CD14-positive monocyte (primary cell): ENCODE data around the gene DCLK1. TPM values are rescaled to one million over a fixed set of nuclear protein-coding genes. Genes with fewer than 3 reads are reported as not detected.

ENCODE experiments used
- DNase-seq, 3 donors: peaks; one replicate each; pipeline ENCODE4 v3.0.0-alpha.2; 2011 to 2022
- H2AFZ ChIP-seq: 2 replicates; pipeline ENCODE4 v1.6.0; 2012; ENCODE audit warnings: mild to moderate bottlenecking, low read depth, low read length, inconsistent platforms; ENCODE audit not compliant: insufficient read depth, poor library complexity, severe bottlenecking
- H3K27ac ChIP-seq, 2 donors: 1 replicate in 1 of 2; 2 replicates in 1 of 2; pipeline ENCODE4 v1.5.1; 2012 to 2013; ENCODE audit warnings: low read length in 2 of 2, control low read depth in 1 of 2, inconsistent platforms in 1 of 2, low read depth in 1 of 2, mild to moderate bottlenecking in 1 of 2
- H3K27me3 ChIP-seq, 2 donors: one replicate each; pipeline versions ENCODE4 v1.6.0 to v1.6.1; 2011 to 2013; ENCODE audit warnings: low read length in 2 of 2; ENCODE audit not compliant: control insufficient read depth in 2 of 2, insufficient read depth in 2 of 2
- H3K36me3 ChIP-seq, 2 donors: replicated peaks in 1 of 2; 1 replicate in 1 of 2; 2 replicates in 1 of 2; pipeline versions ENCODE4 v1.5.1 to v1.6.1; 2012 to 2013; ENCODE audit warnings: low read length in 2 of 2, control low read depth in 1 of 2, inconsistent platforms in 1 of 2, mild to moderate bottlenecking in 1 of 2; ENCODE audit not compliant: insufficient read depth in 2 of 2, control insufficient read depth in 1 of 2
- H3K4me1 ChIP-seq, 2 donors: 1 replicate in 1 of 2; 2 replicates in 1 of 2; pipeline versions ENCODE4 v1.5.1 to v1.6.1; 2012 to 2013; ENCODE audit warnings: low read length in 2 of 2, control low read depth in 1 of 2, inconsistent platforms in 1 of 2, mild to moderate bottlenecking in 1 of 2, moderate library complexity in 1 of 2; ENCODE audit not compliant: insufficient read depth in 2 of 2, control insufficient read depth in 1 of 2
- H3K4me2 ChIP-seq: replicated peaks from 2 replicates; pipeline ENCODE3; 2012; ENCODE audit warnings: low read length, moderate library complexity, mild to moderate bottlenecking; ENCODE audit not compliant: poor library complexity, severe bottlenecking; ENCODE audit errors: extremely low read depth
- H3K4me3 ChIP-seq, 3 experiments: fragments of 200-600 bp in 1 of 3; sonication (generic) in 1 of 3; replicated peaks in 1 of 3; 1 replicate in 2 of 3; 2 replicates in 1 of 3; pipeline ENCODE4 v1.5.1; 2011 to 2013; ENCODE audit warnings: low read length in 3 of 3, mild to moderate bottlenecking in 3 of 3, control low read depth in 2 of 3, low read depth in 2 of 3, inconsistent platforms in 1 of 3, moderate library complexity in 1 of 3
- H3K79me2 ChIP-seq: 2 replicates; pipeline ENCODE4 v1.6.0; 2012; ENCODE audit warnings: mild to moderate bottlenecking, control low read depth, inconsistent platforms, low read length, moderate library complexity; ENCODE audit not compliant: insufficient read depth
- H3K9ac ChIP-seq: 2 replicates; pipeline ENCODE4 v1.6.0; 2017; ENCODE audit warnings: low read length, mild to moderate bottlenecking; ENCODE audit not compliant: insufficient read depth, poor library complexity, severe bottlenecking
- H3K9me3 ChIP-seq, 2 donors: replicated peaks in 1 of 2; 1 replicate in 1 of 2; 2 replicates in 1 of 2; pipeline versions ENCODE4 v1.5.1 to v1.6.1; 2012 to 2013; ENCODE audit warnings: low read length in 2 of 2, control low read depth in 1 of 2; ENCODE audit not compliant: control insufficient read depth in 1 of 2, insufficient read depth in 1 of 2
- H4K20me1 ChIP-seq: 2 replicates; pipeline ENCODE4 v1.6.0; 2012; ENCODE audit warnings: mild to moderate bottlenecking, low read length, control low read depth, moderate library complexity; ENCODE audit not compliant: insufficient read depth
- H3K27ac Mint-ChIP-seq, 7 donors: one replicate each; pipeline ENCODE4 v1.8.0; 2020; ENCODE audit warnings: mild to moderate bottlenecking in 7 of 7, mixed read lengths in 7 of 7, moderate library complexity in 6 of 7, inconsistent platforms in 2 of 7
- H3K27me3 Mint-ChIP-seq, 3 donors: one replicate each; pipeline ENCODE4 v1.8.0; 2021 to 2022; ENCODE audit warnings: low read depth in 3 of 3, mild to moderate bottlenecking in 3 of 3, mixed read lengths in 3 of 3, moderate library complexity in 3 of 3, inconsistent platforms in 1 of 3
- H3K36me3 Mint-ChIP-seq, 2 donors: one replicate each; pipeline ENCODE4 v1.8.0; 2020; ENCODE audit warnings: mixed read lengths in 2 of 2, inconsistent platforms in 1 of 2, mild to moderate bottlenecking in 1 of 2
- H3K4me1 Mint-ChIP-seq: one replicate; pipeline ENCODE4 v1.8.0; 2020; ENCODE audit warnings: mild to moderate bottlenecking, mixed read lengths
- H3K4me3 Mint-ChIP-seq, 2 donors: one replicate each; pipeline ENCODE4 v1.8.0; 2020; ENCODE audit warnings: mild to moderate bottlenecking in 2 of 2, mixed read lengths in 2 of 2, moderate library complexity in 1 of 2
- H3K9me3 Mint-ChIP-seq, 7 donors: one replicate each; pipeline ENCODE4 v1.8.0; 2020 to 2022; ENCODE audit warnings: mixed read lengths in 7 of 7, mild to moderate bottlenecking in 6 of 7, moderate library complexity in 6 of 7, inconsistent platforms in 2 of 7
- WGBS: methylation state at CpG from one replicate; pipeline ENCODE4 v1.1.5; 2013; ENCODE audit warnings: missing lambda C conversion rate; ENCODE audit not compliant: insufficient coverage; 5-methylcytosine and 5-hydroxymethylcytosine counted together
- intact Hi-C, 2 donors: fragments of 100-400 bp; cut with micrococcal nuclease; formaldehyde crosslinking; loops; one replicate each; pipeline versions ENCODE4 v1.15.0 to v1.15.1; 2023
- polyA plus RNA-seq, 3 donors: library from polyadenylated mRNA; depleted of rRNA in 1 of 3; unstranded in 2 of 3; stranded (reverse) in 1 of 3; fragments of 300-500 nt in 2 of 3; fragments of >200 nt in 1 of 3; fragmentation: Illumina TruSeq in 2 of 3; gene quantifications; 1 replicate in 2 of 3; 2 replicates in 1 of 3; pipeline ENCODE4 v1.2.3, GENCODE V29; 2012 to 2021
- TF ChIP-seq, protein P1 (sequence below): fragments of 200-600 bp; IDR thresholded peaks from one replicate; pipeline ENCODE4 v1.8.0; 2022; ENCODE audit warnings: antibody characterized with exemption, mild to moderate bottlenecking

The DCLK1 gene
- polyA plus RNA-seq, 3 donors, result not detected

DNA sequence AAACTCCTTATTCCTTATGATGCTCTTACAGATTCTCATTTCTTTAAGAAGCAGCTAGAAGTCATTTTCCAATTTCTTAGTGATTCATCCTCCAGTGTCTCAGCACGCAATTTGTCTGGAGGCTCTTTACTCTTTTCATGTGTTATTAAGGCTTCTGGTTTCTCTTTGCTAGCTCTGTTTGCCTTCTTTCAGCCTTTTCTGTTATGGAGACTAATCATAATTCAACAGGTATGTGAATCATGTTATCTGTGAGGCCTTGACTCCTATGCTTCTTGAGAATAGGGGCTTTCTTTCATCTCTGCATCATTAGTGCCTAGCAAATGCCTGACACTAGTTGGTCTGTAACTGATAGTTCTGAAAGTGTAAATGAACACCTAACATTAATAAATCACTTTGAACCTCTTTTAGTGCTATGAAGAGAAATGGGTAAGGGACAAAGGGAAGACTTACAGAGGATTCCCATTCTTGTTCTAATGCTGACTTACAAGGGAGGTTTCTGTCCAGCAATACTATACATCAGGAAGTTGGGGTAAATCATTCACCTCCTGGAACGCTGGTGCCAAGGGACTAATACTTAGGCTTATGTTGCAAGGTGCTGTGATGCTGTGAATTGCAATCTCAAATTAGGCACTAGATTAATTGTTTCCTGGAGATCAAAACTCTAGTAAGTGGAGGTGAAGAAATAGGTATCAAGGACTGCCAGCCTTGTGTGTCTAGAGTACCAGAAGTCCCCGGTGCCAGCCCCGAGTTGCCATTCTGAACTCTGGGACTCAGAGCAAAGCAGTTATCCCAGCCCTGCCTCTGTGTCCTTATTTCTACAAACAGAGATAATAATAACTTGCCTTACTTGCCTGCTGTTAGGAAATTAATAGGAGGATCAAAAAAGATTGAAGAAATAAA is 265.6 kb downstream of the DCLK1 start:
- H3K27me3 Mint-ChIP-seq, result peaks cover 0 to 2% (median 0%) of the 10 kb centered on the region in 3 donors

DNA sequence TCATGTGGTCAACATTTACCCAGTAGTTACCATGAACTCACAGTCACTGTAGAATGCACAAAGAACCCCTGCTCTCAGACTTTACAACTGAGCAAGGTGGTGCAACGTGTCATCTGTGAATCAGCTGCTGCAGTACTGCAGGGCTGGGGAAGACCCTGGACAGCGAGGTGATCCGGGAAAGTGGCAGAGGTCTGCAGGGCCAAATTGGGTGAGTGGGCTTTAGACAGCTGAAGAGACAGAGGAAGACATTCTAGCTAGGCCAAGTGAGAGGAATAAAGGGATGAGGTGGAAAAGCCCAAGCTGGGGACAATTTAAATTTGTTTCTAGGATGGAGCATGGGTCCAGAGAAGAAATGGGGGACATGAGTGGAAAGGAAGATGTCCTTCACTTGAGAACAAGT is 270.5 kb downstream of the DCLK1 start:
- Mint-ChIP-seq H3K9me3 (peaks cover 0 to 12% (median 8%) of the 10 kb centered on the region in 7 donors), H3K27me3 (peaks cover 3 to 9% (median 9%) of the 10 kb centered on the region in 3 donors), H3K4me3 (no peak overlapping the region), H3K27ac (no peak overlapping the region), H3K36me3 (no peaks in the 10 kb centered on the region), H3K4me1 (no peaks in the 10 kb centered on the region)
- Histone ChIP-seq H3K27me3 (peaks cover 0 to 3% of the 10 kb centered on the region in 2 donors), H3K27ac (no peak overlapping the region), H3K4me2 (no peak overlapping the region), H4K20me1 (no peaks in the 10 kb centered on the region), H3K36me3 (no peaks in the 10 kb centered on the region), H2AFZ (no peak overlapping the region), H3K9ac (no peak overlapping the region), H3K9me3 (no peaks in the 10 kb centered on the region), H3K4me1 (no peaks in the 10 kb centered on the region), H3K4me3 (no peak overlapping the region), H3K79me2 (no peaks in the 10 kb centered on the region)
- TF ChIP-seq, protein P1, sequence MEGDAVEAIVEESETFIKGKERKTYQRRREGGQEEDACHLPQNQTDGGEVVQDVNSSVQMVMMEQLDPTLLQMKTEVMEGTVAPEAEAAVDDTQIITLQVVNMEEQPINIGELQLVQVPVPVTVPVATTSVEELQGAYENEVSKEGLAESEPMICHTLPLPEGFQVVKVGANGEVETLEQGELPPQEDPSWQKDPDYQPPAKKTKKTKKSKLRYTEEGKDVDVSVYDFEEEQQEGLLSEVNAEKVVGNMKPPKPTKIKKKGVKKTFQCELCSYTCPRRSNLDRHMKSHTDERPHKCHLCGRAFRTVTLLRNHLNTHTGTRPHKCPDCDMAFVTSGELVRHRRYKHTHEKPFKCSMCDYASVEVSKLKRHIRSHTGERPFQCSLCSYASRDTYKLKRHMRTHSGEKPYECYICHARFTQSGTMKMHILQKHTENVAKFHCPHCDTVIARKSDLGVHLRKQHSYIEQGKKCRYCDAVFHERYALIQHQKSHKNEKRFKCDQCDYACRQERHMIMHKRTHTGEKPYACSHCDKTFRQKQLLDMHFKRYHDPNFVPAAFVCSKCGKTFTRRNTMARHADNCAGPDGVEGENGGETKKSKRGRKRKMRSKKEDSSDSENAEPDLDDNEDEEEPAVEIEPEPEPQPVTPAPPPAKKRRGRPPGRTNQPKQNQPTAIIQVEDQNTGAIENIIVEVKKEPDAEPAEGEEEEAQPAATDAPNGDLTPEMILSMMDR, result no peak
- WGBS, result 87% methylated on average over 3 of the region's 3 CpGs
- intact Hi-C loops, result no loop called here
- no peak for DNase-seq

More for the DNA sequence above, 265.6 kb downstream of the DCLK1 start:
- no peaks in the 10 kb centered on the region for H3K27me3 ChIP-seq
- H3K27ac ChIP-seq, result no peak overlapping the region
- Mint-ChIP-seq H3K4me3 (no peak overlapping the region), H3K27ac (no peak overlapping the region), H3K9me3 (peaks cover 4 to 15% (median 9%) of the 10 kb centered on the region in 7 donors), H3K36me3 (no peaks in the 10 kb centered on the region), H3K4me1 (no peaks in the 10 kb centered on the region)
- no peak overlapping the region for H2AFZ ChIP-seq
- H4K20me1 ChIP-seq, result no peaks in the 10 kb centered on the region
- H3K9ac ChIP-seq, result no peak overlapping the region
- H3K79me2 ChIP-seq, result no peaks in the 10 kb centered on the region
- no peak for DNase-seq
- TF ChIP-seq, protein P1, result no peak
- H3K4me1 ChIP-seq, result no peaks in the 10 kb centered on the region
- H3K9me3 ChIP-seq, result no peaks in the 10 kb centered on the region
- WGBS, result no CpG with 5 or more reads among the region's 4 CpGs
- H3K4me2 ChIP-seq, result no peak overlapping the region
- intact Hi-C loops, result no loop called here
- no peak overlapping the region for H3K4me3 ChIP-seq
- no peaks in the 10 kb centered on the region for H3K36me3 ChIP-seq
